HG02885 (cell line): Measurements from ENCODE around the gene CCDC33.
A peak's percentile ranks its signal among the peaks of the same experiment; 100 is the strongest.

Experiments
- ATAC-seq: cut with Tn5 transposase; IDR thresholded peaks from one replicate; pipeline ENCODE4 v1.9.1; 2021; ENCODE audit warnings: mild to moderate bottlenecking; ENCODE audit not compliant: unreplicated experiment, poor library complexity

CCDC33 gene

GRCh38 chr15:74374648-74375302 lies 138.6 kb downstream of the CCDC33 start:
- peak; percentile 2 for ATAC-seq

- no peak for ATAC-seq
Observed at GRCh38 chr15:74375303-74375693, 139.2 kb downstream of the CCDC33 start.

- ATAC-seq, result no peak
Observed at GRCh38 chr15:74376226-74376625, 140.1 kb downstream of the CCDC33 start.

- ATAC-seq, result no peak
Observed at GRCh38 chr15:74376825-74377581, 140.9 kb downstream of the CCDC33 start.

GRCh38 chr15:74377831-74378766 lies 142.0 kb downstream of the CCDC33 start:
- no peak for ATAC-seq

- ATAC-seq, result no peak
Observed at GRCh38 chr15:74378848-74379247, 142.7 kb downstream of the CCDC33 start.

- no peak for ATAC-seq
Observed at GRCh38 chr15:74380361-74381189, 144.4 kb downstream of the CCDC33 start.

GRCh38 chr15:74381190-74381453 lies 145.0 kb downstream of the CCDC33 start:
- no peak for ATAC-seq

- no peak for ATAC-seq
Observed at GRCh38 chr15:74381481-74381880, 145.4 kb downstream of the CCDC33 start.

GRCh38 chr15:74382004-74382816 lies 146.1 kb downstream of the CCDC33 start:
- ATAC-seq, result no peak

GRCh38 chr15:74383286-74383685 lies 147.2 kb downstream of the CCDC33 start:
- ATAC-seq, result peak; percentile 1

GRCh38 chr15:74383695-74384565 lies 147.8 kb downstream of the CCDC33 start:
- peak; percentile 60 for ATAC-seq

GRCh38 chr15:74384566-74384880 lies 148.4 kb downstream of the CCDC33 start:
- peak; percentile 3 for ATAC-seq

- ATAC-seq, result peak; percentile 62
Observed at GRCh38 chr15:74384881-74385643, 148.9 kb downstream of the CCDC33 start.

GRCh38 chr15:74385733-74386132 lies 149.6 kb downstream of the CCDC33 start:
- no peak for ATAC-seq
